ENCODE results near the gene MARK1. TPM values are rescaled to one million over a fixed set of nuclear protein-coding genes. Genes with fewer than 3 reads are reported as not detected.

The MARK1 gene
- total and polyA plus RNA-seq, 9 donors: 1.2 to 8.1 (median 2.8) TPM

DNA sequence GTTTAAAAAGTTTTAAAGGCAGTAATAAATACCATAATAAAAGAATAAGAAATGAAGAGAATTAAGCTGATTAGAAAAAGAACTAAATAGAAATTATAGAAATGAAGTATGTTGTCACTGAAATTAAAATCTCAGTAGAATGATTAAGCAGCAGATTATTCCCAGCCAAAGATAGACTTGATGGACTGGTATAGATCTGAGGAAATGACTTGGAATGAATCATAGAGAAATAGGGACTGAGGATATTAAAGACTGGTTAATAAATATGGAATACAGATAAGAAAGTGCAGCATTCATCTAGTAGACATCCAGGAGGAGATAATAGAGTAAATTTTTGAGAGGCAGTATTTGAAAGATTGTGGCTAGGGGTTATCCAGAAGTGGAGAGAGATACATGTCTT lies 28.7 kb downstream of the MARK1 start:
- Histone ChIP-seq H3K27ac (no peak overlapping the region), H3K4me3 (no peak overlapping the region), H3K4me1 (ENCODE audit: insufficient read depth) (no peaks in the 10 kb centered on the region), H3K27me3 (no peaks in the 10 kb centered on the region), H3K9me3 (no peaks in the 10 kb centered on the region), H3K36me3 (no peaks in the 10 kb centered on the region)
- intact Hi-C loops (cut with DNase I): no loop called here
- DNase-seq: no peak
- TF ChIP-seq EP300 (IDR thresholded peaks at IDR 0.05) (no peak), POLR2A (IDR thresholded peaks at IDR 0.05) (no peak), CTCF (IDR thresholded peaks at IDR 0.05) (no peak)

- 0 to 13% (median 0%) methylated on average over 1 of the region's 1 CpG for WGBS, 3 donors
- Histone ChIP-seq H3K4me3 (no peak overlapping the region), H3K9me3 (no peaks in the 10 kb centered on the region), H3K27me3 (no peaks in the 10 kb centered on the region), H3K36me3 (no peaks in the 10 kb centered on the region), H3K4me1 (ENCODE audit: insufficient read depth) (no peaks in the 10 kb centered on the region), H3K27ac (no peak overlapping the region)
- no peak for TF ChIP-seq POLR2A (IDR thresholded peaks at IDR 0.05)
- TF ChIP-seq EP300 (IDR thresholded peaks at IDR 0.05): no peak
- TF ChIP-seq CTCF (IDR thresholded peaks at IDR 0.05): no peak
- DNase-seq: no peak
- intact Hi-C loops (cut with DNase I): no loop called here
Observed at GRCh38 chr1:220563564-220563963, 35.6 kb downstream of the MARK1 start.

- Histone ChIP-seq H3K27ac (no peak overlapping the region), H3K27me3 (no peaks in the 10 kb centered on the region), H3K4me1 (ENCODE audit: insufficient read depth) (no peaks in the 10 kb centered on the region), H3K36me3 (no peaks in the 10 kb centered on the region), H3K9me3 (no peaks in the 10 kb centered on the region), H3K4me3 (no peak overlapping the region)
- WGBS, 3 donors: 64 to 71% (median 71%) methylated on average over 3 of the region's 3 CpGs
- DNase-seq: no peak
- no peak for TF ChIP-seq POLR2A (IDR thresholded peaks at IDR 0.05)
- TF ChIP-seq CTCF (IDR thresholded peaks at IDR 0.05): no peak
- TF ChIP-seq EP300 (IDR thresholded peaks at IDR 0.05): no peak
- intact Hi-C loops (cut with DNase I): no loop called here
Observed at GRCh38 chr1:220564216-220564615, 36.3 kb downstream of the MARK1 start.

DNA sequence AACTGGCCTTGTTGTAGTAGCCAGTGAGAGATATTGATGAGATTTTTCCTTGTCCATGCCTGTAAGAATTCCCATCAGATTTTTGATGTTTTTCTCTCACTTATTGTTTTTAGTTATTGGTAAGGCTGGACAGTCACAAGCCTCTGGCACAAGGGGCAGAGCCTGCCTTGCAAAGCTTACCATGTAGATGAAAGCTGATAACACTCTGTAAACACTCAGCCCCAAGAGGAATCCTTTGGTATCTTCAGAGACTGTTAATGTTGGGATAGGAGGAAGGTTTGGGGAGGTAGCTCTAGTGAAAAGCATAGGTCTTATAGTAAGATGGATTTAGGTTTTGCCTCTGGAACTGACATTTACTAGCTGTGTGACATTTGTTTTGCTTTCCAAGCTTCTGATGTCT lies 37.7 kb downstream of the MARK1 start:
- no peak for DNase-seq
- TF ChIP-seq EP300 (IDR thresholded peaks at IDR 0.05): no peak
- no peak for TF ChIP-seq POLR2A (IDR thresholded peaks at IDR 0.05)
- no peak for TF ChIP-seq CTCF (IDR thresholded peaks at IDR 0.05)
- H3K27ac ChIP-seq: no peak overlapping the region
- H3K4me1 ChIP-seq (ENCODE audit: insufficient read depth): no peaks in the 10 kb centered on the region
- H3K36me3 ChIP-seq: no peaks in the 10 kb centered on the region
- no peaks in the 10 kb centered on the region for H3K9me3 ChIP-seq
- H3K27me3 ChIP-seq: no peaks in the 10 kb centered on the region
- intact Hi-C loops (cut with DNase I): no loop called here
- H3K4me3 ChIP-seq: no peak overlapping the region

DNA sequence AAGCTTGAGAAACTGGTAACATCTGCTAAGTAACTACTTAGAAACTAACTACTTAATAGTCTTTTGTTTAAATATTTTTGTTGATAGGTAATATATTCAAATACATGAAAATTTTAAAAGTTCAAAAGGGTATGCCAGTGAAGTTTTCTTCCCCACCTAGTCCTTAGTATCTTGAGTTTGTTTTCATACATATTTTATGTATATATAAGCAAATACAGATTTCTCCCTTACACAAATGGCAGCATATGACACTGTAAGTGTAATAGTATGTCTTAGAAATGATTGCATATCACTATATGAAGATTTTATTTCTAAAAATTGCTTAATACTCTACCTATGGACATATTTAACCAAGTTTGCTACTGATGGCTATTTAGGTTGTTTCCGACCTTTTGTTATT lies 38.9 kb downstream of the MARK1 start:
- intact Hi-C loops (cut with DNase I): no loop called here
- no peak for TF ChIP-seq POLR2A (IDR thresholded peaks at IDR 0.05)
- TF ChIP-seq CTCF (IDR thresholded peaks at IDR 0.05): no peak
- no peak for TF ChIP-seq EP300 (IDR thresholded peaks at IDR 0.05)

More for the DNA sequence above, 38.9 kb downstream of the MARK1 start:
- 90 to 98% (median 94%) methylated on average over 1 of the region's 1 CpG for WGBS, 3 donors
- no peaks in the 10 kb centered on the region for H3K9me3 ChIP-seq
- no peak overlapping the region for H3K27ac ChIP-seq
- H3K36me3 ChIP-seq: no peaks in the 10 kb centered on the region
- no peak for DNase-seq
- H3K27me3 ChIP-seq: no peaks in the 10 kb centered on the region
- no peaks in the 10 kb centered on the region for H3K4me1 ChIP-seq (ENCODE audit: insufficient read depth)
- no peak overlapping the region for H3K4me3 ChIP-seq

Data from ovary (tissue), 9 donors.